ENCODE results near the gene SLC44A1.

SLC44A1 gene

GRCh38 chr9:105223544-105224140 lies 20.8 kb upstream of the SLC44A1 start:
- no peak for TF ChIP-seq CTCF (IDR thresholded peaks at IDR 0.05; ENCODE audit: borderline replicate concordance, control extremely low read depth, extremely low read depth, insufficient read depth, missing control alignments)
- in situ Hi-C loops (cut with MboI; ENCODE audit: low sequenced_read_pairs, unreplicated experiment): no loop called here
- no peak for DNase-seq (ENCODE audit: low spot score)

DNA sequence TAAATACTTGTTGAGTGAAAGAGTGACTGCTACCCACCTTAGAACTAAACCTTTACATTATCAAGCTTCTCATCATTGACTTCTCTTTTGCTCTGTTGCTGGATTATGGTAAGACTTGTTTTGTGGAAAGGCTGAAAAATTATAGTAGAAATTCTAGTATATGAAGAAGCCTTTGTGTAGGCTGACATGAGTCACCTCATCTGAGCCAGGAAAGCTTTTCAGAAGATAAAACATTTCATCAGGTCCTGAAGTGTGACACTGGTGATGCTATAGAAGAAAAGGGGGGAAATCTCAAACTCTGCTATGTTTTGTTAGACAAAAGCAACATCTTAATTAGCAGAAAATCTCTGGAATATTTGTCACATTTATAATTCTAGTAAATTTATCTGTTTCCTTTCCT lies 18.4 kb upstream of the SLC44A1 start:
- no peak for DNase-seq (ENCODE audit: low spot score)
- in situ Hi-C loops (cut with MboI; ENCODE audit: low sequenced_read_pairs, unreplicated experiment): no loop called here
- no peak for TF ChIP-seq CTCF (IDR thresholded peaks at IDR 0.05; ENCODE audit: borderline replicate concordance, control extremely low read depth, extremely low read depth, insufficient read depth, missing control alignments)

- in situ Hi-C loops (cut with MboI; ENCODE audit: low sequenced_read_pairs, unreplicated experiment): no loop called here
- no peak for DNase-seq (ENCODE audit: low spot score)
- no peak for TF ChIP-seq CTCF (IDR thresholded peaks at IDR 0.05; ENCODE audit: borderline replicate concordance, control extremely low read depth, extremely low read depth, insufficient read depth, missing control alignments)
Observed at GRCh38 chr9:105232207-105232606, 12.2 kb upstream of the SLC44A1 start.

DNA sequence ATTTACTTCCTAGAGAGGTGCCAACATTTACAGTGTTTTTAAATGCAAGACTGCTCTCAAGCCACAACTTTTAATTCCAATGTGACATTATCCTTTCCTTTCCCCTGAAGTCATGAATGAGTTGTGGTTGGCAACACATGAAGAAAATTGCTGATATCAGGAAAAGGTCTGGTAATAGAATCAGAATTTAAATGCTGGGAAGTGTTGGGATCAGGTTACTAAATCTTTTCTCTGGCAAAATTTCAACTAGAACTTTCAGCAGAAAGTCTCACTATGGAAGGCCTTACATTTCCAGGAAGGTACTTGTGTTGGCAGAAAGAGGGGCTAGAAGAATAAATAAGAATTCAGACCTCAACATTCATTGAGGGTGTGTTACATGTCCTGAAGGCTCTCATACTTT lies 10.6 kb upstream of the SLC44A1 start:
- DNase-seq (ENCODE audit: low spot score): no peak
- TF ChIP-seq CTCF (IDR thresholded peaks at IDR 0.05; ENCODE audit: borderline replicate concordance, control extremely low read depth, extremely low read depth, insufficient read depth, missing control alignments): no peak
- in situ Hi-C loops (cut with MboI; ENCODE audit: low sequenced_read_pairs, unreplicated experiment): no loop called here

DNA sequence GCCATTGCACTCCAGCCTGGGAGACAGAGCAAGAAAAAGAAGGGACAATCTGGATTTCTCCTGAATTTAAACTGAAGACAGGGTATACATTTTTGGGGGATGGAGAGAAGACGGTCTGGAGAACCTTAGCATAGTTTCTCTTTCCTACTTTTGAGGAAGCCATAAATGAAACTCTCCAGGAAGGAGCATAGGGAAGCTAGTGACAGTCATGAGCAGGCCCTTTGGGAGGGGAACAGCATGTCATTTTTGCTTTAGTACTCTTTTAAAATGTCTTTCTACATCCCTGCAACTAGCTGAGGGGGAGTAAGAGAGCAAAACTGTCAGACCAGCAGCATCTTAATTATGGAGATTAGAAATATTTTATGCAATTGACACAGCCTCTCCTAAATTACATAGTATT lies 8.2 kb upstream of the SLC44A1 start:
- TF ChIP-seq CTCF (IDR thresholded peaks at IDR 0.05; ENCODE audit: borderline replicate concordance, control extremely low read depth, extremely low read depth, insufficient read depth, missing control alignments): no peak
- in situ Hi-C loops (cut with MboI; ENCODE audit: low sequenced_read_pairs, unreplicated experiment): no loop called here
- no peak for DNase-seq (ENCODE audit: low spot score)

DNA sequence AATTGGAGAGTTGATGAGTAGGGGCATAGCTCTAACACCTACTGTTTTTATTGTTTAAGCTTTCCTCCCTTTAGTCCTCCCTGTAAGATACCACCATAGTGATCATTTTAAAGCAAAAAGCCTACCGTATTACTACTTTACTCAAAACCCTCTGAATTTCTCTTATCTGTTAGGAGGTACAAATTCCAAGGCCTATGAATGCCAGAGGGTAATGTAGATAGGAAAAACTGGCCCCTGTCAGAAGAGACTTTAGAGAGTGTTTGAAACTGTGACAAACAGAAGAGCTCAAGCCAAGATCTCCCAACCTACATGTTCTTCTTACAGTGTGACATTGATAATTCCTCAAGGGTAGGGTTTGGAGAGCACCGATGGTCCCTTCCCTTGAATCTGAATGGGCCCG lies 7.2 kb upstream of the SLC44A1 start:
- no peak for DNase-seq (ENCODE audit: low spot score)
- in situ Hi-C loops (cut with MboI; ENCODE audit: low sequenced_read_pairs, unreplicated experiment): no loop called here
- no peak for TF ChIP-seq CTCF (IDR thresholded peaks at IDR 0.05; ENCODE audit: borderline replicate concordance, control extremely low read depth, extremely low read depth, insufficient read depth, missing control alignments)

DNA sequence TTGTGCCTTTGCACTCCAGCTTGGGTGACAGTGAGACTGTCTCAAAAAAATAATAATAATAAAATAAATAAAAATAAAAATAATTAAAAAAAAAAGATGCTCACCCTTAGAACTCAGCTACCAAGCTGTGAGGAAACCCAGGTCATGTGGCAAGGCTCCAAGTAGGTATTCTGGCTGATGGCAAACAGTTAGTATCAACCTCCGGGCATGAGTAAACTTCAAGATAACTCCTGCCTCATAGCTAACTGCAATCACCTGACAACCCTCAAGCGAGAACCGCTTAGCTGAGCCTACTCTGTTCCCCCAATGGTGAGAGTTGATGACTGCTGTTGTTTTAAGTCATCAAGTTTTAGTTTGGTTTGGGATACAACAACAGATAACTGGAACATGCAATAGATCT lies 6.1 kb upstream of the SLC44A1 start:
- DNase-seq (ENCODE audit: low spot score): no peak
- TF ChIP-seq CTCF (IDR thresholded peaks at IDR 0.05; ENCODE audit: borderline replicate concordance, control extremely low read depth, extremely low read depth, insufficient read depth, missing control alignments): no peak
- in situ Hi-C loops (cut with MboI; ENCODE audit: low sequenced_read_pairs, unreplicated experiment): no loop called here

All from GM13976 (cell line).